Sigmoid colon (tissue), 4 donors: Measurements from ENCODE around the gene DAO.

Source experiments
- CTCF ChIP-seq, 4 experiments: fragments of 450-650 bp in 3 of 4; fragments of 200-600 bp in 1 of 4; IDR thresholded peaks; one replicate each; pipeline ENCODE4 v1.5.1; 2016 to 2019; ENCODE audit warnings: antibody characterized with exemption in 4 of 4, mild to moderate bottlenecking in 3 of 4, moderate library complexity in 2 of 4
- EP300 ChIP-seq, 4 donors: sonication (generic); formaldehyde crosslinking; IDR thresholded peaks; one replicate each; pipeline ENCODE4 v1.6.1; 2017; ENCODE audit warnings: antibody characterized with exemption in 4 of 4
- POLR2A ChIP-seq, 2 donors: fragments of 450-650 bp; IDR thresholded peaks; one replicate each; pipeline ENCODE4 v1.6.1; 2016; ENCODE audit warnings: antibody characterized with exemption in 2 of 2, mild to moderate bottlenecking in 2 of 2, moderate library complexity in 2 of 2

GRCh38 chr12:108847705-108848104 is 32.2 kb upstream of the DAO start:
- TF ChIP-seq CTCF (IDR thresholded peaks at IDR 0.05): no peak
- TF ChIP-seq POLR2A (IDR thresholded peaks at IDR 0.05): no peak
- TF ChIP-seq EP300 (IDR thresholded peaks at IDR 0.05): no peak
